MM.1S (cell line): ENCODE results near the gene POLR1D.

Experiments used
- DNase-seq: peaks from one replicate; pipeline ENCODE4 v3.0.0-alpha.2; 2015
- H2AFZ ChIP-seq: fragments of 300-600 bp; sonication (generic); 2 replicates; pipeline ENCODE4 v1.6.0; 2016; ENCODE audit warnings: antibody characterized with exemption, low read length
- H3F3A ChIP-seq: fragments of 300-600 bp; sonication (generic); 2 replicates; pipeline ENCODE4 v1.6.1; 2016; ENCODE audit warnings: mild to moderate bottlenecking, antibody characterized with exemption, low read length, moderate library complexity, mixed read lengths; ENCODE audit not compliant: insufficient read depth
- H3K27ac ChIP-seq: fragments of 300-600 bp; sonication (generic); 2 replicates; pipeline ENCODE4 v1.5.1; 2016; ENCODE audit warnings: mild to moderate bottlenecking, low read length
- H3K27me3 ChIP-seq: fragments of 300-600 bp; sonication (generic); replicated peaks from 2 replicates; pipeline ENCODE4 v1.6.0; 2016; ENCODE audit warnings: low read length; ENCODE audit not compliant: insufficient read depth
- H3K36me3 ChIP-seq: fragments of 300-600 bp; sonication (generic); replicated peaks from 2 replicates; pipeline ENCODE4 v1.6.1; 2016; ENCODE audit warnings: mild to moderate bottlenecking, low read length, mixed read lengths; ENCODE audit not compliant: insufficient read depth
- H3K4me1 ChIP-seq: fragments of 300-600 bp; sonication (generic); 2 replicates; pipeline ENCODE4 v1.6.1; 2016; ENCODE audit warnings: low read length, mixed read lengths
- H3K4me2 ChIP-seq: fragments of 300-600 bp; sonication (generic); 2 replicates; pipeline ENCODE4 v1.6.0; 2016; ENCODE audit warnings: low read depth, low read length
- H3K4me3 ChIP-seq: fragments of 300-600 bp; sonication (generic); 2 replicates; pipeline ENCODE4 v1.5.1; 2016; ENCODE audit warnings: low read length, mixed read lengths
- H3K79me2 ChIP-seq: fragments of 300-600 bp; sonication (generic); 2 replicates; pipeline ENCODE4 v1.6.1; 2016; ENCODE audit warnings: mixed run types, low read length, mixed read lengths
- H3K9ac ChIP-seq: fragments of 300-600 bp; sonication (generic); 2 replicates; pipeline ENCODE4 v1.6.1; 2016; ENCODE audit warnings: low read length, mixed read lengths
- H3K9me2 ChIP-seq: fragments of 300-600 bp; sonication (generic); replicated peaks from 2 replicates; pipeline ENCODE4 v1.6.1; 2016; ENCODE audit warnings: mild to moderate bottlenecking, low read length, mixed read lengths; ENCODE audit not compliant: insufficient read depth
- H3K9me3 ChIP-seq: fragments of 300-600 bp; sonication (generic); replicated peaks from 2 replicates; pipeline ENCODE4 v1.6.1; 2016; ENCODE audit warnings: mild to moderate bottlenecking, low read length, mixed read lengths; ENCODE audit not compliant: insufficient read depth
- H4K20me1 ChIP-seq: fragments of 300-600 bp; sonication (generic); 2 replicates; pipeline ENCODE4 v1.6.1; 2016; ENCODE audit warnings: mild to moderate bottlenecking, low read length, moderate library complexity, mixed read lengths; ENCODE audit not compliant: insufficient read depth
- CTCF ChIP-seq: fragments of 300-600 bp; sonication (generic); IDR thresholded peaks from 2 replicates; pipeline ENCODE4 v1.5.1; 2016; ENCODE audit warnings: antibody characterized with exemption, low read length, mixed read lengths
- EZH2 ChIP-seq: fragments of 300-600 bp; sonication (generic); optimal IDR thresholded peaks from 2 replicates; pipeline ENCODE3; 2017; ENCODE audit warnings: low read depth, mild to moderate bottlenecking, antibody characterized with exemption, low read length, mixed read lengths
- EZH2phosphoT487 ChIP-seq: fragments of 300-600 bp; sonication (generic); IDR thresholded peaks from 2 replicates; pipeline ENCODE4 v1.6.1; 2018; ENCODE audit warnings: antibody characterized with exemption, low read length

POLR1D gene

GRCh38 chr13:27587095-27587746 lies 34.5 kb upstream of the POLR1D start:
- Histone ChIP-seq H3K79me2 (peaks cover 38% of the 10 kb centered on the region), H3K27ac (no peak overlapping the region), H3K9ac (no peak overlapping the region), H3K9me3 (no peaks in the 10 kb centered on the region), H3K36me3 (no peaks in the 10 kb centered on the region), H3K4me3 (no peak overlapping the region), H3K4me2 (no peak overlapping the region), H3K4me1 (no peaks in the 10 kb centered on the region), H2AFZ (no peak overlapping the region), H4K20me1 (no peaks in the 10 kb centered on the region), H3K9me2 (no peaks in the 10 kb centered on the region), H3F3A (no peaks in the 10 kb centered on the region), H3K27me3 (no peaks in the 10 kb centered on the region)
- DNase-seq: no peak
- TF ChIP-seq EZH2 (no peak), EZH2phosphoT487 (no peak), CTCF (no peak)

GRCh38 chr13:27588405-27588804 lies 33.3 kb upstream of the POLR1D start:
- Histone ChIP-seq H3K9me2 (no peaks in the 10 kb centered on the region), H3F3A (no peaks in the 10 kb centered on the region), H3K79me2 (peaks cover 44% of the 10 kb centered on the region), H3K9me3 (no peaks in the 10 kb centered on the region), H3K4me3 (no peak overlapping the region), H3K27ac (no peak overlapping the region), H3K27me3 (no peaks in the 10 kb centered on the region), H3K36me3 (no peaks in the 10 kb centered on the region), H3K4me1 (no peaks in the 10 kb centered on the region), H4K20me1 (no peaks in the 10 kb centered on the region), H3K9ac (no peak overlapping the region), H2AFZ (no peak overlapping the region), H3K4me2 (no peak overlapping the region)
- no peak for DNase-seq
- no peak for TF ChIP-seq CTCF
- TF ChIP-seq EZH2phosphoT487: no peak
- TF ChIP-seq EZH2: no peak

GRCh38 chr13:27592865-27593264 lies 28.8 kb upstream of the POLR1D start:
- Histone ChIP-seq H3K4me3 (no peak overlapping the region), H3K79me2 (peaks cover 56% of the 10 kb centered on the region), H2AFZ (no peak overlapping the region), H3K27ac (no peak overlapping the region), H3K9ac (no peak overlapping the region), H3F3A (no peaks in the 10 kb centered on the region), H3K27me3 (no peaks in the 10 kb centered on the region), H3K4me2 (no peak overlapping the region), H3K9me2 (no peaks in the 10 kb centered on the region), H3K9me3 (no peaks in the 10 kb centered on the region), H4K20me1 (no peaks in the 10 kb centered on the region), H3K4me1 (peaks cover 10% of the 10 kb centered on the region), H3K36me3 (no peaks in the 10 kb centered on the region)
- DNase-seq: no peak
- TF ChIP-seq EZH2 (no peak), EZH2phosphoT487 (no peak), CTCF (no peak)
